GM12891 (cell line): ENCODE results near the gene PRSS38.

Experiments used
- PAX5 ChIP-seq: IDR thresholded peaks from 2 replicates; pipeline ENCODE4 v1.6.1; 2011; ENCODE audit warnings: low read length, moderate library complexity, mild to moderate bottlenecking; ENCODE audit not compliant: insufficient read depth, severe bottlenecking
- POLR2A ChIP-seq: IDR thresholded peaks from 2 replicates; pipeline ENCODE4 v1.6.1; 2011; ENCODE audit warnings: low read depth, low read length, control low read depth
- POLR2AphosphoS5 ChIP-seq: IDR thresholded peaks from 2 replicates; pipeline ENCODE4 v1.6.1; 2011; ENCODE audit warnings: low read depth, low read length, control low read depth
- POU2F2 ChIP-seq: IDR thresholded peaks from 2 replicates; pipeline ENCODE4 v1.6.1; 2011; ENCODE audit warnings: low read depth, mild to moderate bottlenecking, control low read depth, low read length, moderate library complexity
- SPI1 ChIP-seq: IDR thresholded peaks from 2 replicates; pipeline ENCODE4 v1.6.1; 2011; ENCODE audit warnings: low read depth, low read length, control low read depth
- TAF1 ChIP-seq: IDR thresholded peaks from 2 replicates; pipeline ENCODE4 v1.6.1; 2011; ENCODE audit warnings: low read depth, low read length, control low read depth

DNA sequence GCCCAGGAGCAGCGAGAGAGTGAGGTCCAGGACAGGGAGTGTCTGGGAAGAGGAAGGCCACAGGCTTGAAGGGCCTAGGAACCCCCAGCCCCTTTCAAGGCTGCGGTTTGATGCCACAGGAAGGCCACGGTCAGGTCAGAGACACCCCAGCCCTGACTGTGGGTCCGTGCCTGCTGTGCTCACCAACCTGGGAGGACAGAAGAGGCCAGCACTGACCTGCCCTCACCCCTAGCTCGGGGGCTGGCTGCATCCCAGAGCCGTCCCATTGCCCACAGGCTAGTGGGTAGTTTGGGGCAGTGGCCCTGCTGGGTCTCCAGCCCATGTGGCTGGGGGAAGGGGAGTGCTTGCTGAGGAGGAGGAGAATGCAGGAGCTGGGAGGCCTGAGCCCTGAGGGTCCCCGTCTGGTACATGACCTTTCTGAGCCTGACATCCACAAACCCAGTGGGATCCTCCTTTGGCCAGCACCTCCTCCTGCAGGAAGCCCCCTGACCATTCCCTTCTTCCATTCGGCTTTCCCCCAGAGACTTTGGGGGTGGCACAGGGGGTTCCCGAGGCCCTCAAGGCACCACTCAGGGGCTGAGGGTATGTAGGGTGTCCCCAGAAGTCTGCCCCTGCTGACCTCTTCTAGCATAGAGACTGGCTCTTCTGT lies 77.9 kb downstream of the PRSS38 start:
- TF ChIP-seq POLR2AphosphoS5 = no peak
- no peak for TF ChIP-seq TAF1
- TF ChIP-seq POLR2A = no peak
- no peak for TF ChIP-seq SPI1
- TF ChIP-seq PAX5 = no peak
- TF ChIP-seq POU2F2 = no peak
